ENCODE results near the gene USP6NL. TPM values are rescaled to one million over a fixed set of nuclear protein-coding genes. Genes with fewer than 3 reads are reported as not detected.

The USP6NL gene
- total RNA-seq, 2 donors from 2014 or later: 13.5 to 19.3 TPM

DNA sequence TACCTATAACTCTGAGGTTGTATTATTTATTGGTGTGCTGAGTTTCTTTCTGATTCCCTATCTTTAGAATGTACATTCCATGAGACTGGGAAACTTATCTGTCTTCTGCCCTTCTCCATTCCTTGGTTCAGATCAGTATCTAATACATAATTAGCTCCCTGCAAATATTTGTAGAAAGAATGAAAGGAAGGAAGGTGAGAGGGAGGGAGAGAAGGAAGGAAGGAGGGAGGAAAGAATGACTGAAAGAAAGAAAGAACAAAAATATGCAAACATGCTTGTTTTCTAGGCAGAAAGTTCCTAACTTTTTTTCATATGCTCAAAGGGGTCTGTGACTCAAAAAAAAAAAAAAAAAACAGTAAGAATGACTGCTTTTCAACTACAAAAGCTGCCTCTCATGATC, 3.9 kb upstream of the USP6NL start:
- no peak overlapping the region for H3K27ac ChIP-seq
- H3K4me3 ChIP-seq: no peak overlapping the region
- no peaks in the 10 kb centered on the region for H3K9me3 ChIP-seq

DNA sequence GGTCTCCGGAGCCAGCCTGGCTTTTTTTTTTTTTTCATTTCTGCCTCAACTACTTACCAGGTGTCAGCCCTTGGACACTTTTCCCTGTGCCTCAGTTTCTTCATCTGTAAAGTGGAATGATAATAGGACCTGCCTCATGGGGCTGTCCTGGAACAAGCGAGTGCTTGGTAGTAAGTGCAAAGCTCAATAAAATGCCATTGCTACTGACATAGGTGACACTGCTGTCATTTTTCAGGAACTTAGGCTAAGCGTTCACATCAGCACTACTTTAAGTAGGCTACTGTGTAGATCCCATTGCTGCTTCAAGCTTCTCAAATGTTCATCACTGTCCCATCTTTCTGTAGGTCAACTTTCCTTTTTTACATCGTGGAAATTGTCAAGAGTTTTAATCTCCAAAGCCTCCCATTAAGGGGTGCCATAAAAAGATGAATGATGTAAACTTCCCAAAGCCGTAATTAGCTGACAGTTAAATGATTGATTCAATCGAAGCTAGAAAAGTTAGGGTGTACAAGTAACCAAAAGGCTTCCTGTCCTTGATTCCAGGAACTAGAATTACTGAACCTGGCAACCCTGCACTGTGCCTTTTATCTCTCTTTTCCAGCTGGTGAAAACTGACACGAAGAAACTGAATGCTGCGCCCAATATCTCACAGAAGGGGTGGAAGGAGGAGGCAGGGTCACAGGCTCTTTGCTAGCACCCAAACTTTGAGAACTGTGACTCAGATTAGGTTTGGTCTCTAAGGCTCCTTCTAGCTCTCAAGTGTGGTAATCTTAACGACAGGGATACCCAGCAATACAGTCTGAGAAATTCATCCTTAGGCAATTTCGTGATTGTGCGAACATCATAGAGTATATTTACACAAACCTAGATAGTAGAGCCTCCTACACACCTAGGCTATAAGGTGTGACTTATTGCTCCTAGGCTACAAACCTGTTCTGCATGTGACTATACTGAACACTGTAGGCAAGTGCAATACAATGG, 861 bp upstream of the USP6NL start:
- Histone ChIP-seq H3K4me1 (no peaks in the 10 kb centered on the region), H3K27me3 (no peaks in the 10 kb centered on the region), H3K9me3 (no peaks in the 10 kb centered on the region), H3K4me3 (peak overlapping the region; percentile 74), H3K9ac (ENCODE audit: low read depth in 2 of 2, low read length in 2 of 2) (peak overlapping the region; percentile 82 to 94), H3K27ac (peak overlapping the region; percentile 86), H3K36me3 (no peaks in the 10 kb centered on the region)
- intact Hi-C loops (cut with DNase I): no loop called here
- DNase-seq: peak; percentile 25
- TF ChIP-seq, protein P1, sequence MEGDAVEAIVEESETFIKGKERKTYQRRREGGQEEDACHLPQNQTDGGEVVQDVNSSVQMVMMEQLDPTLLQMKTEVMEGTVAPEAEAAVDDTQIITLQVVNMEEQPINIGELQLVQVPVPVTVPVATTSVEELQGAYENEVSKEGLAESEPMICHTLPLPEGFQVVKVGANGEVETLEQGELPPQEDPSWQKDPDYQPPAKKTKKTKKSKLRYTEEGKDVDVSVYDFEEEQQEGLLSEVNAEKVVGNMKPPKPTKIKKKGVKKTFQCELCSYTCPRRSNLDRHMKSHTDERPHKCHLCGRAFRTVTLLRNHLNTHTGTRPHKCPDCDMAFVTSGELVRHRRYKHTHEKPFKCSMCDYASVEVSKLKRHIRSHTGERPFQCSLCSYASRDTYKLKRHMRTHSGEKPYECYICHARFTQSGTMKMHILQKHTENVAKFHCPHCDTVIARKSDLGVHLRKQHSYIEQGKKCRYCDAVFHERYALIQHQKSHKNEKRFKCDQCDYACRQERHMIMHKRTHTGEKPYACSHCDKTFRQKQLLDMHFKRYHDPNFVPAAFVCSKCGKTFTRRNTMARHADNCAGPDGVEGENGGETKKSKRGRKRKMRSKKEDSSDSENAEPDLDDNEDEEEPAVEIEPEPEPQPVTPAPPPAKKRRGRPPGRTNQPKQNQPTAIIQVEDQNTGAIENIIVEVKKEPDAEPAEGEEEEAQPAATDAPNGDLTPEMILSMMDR (IDR thresholded peaks at IDR 0.05): no peak

More for the DNA sequence above, 3.9 kb upstream of the USP6NL start:
- Histone ChIP-seq H3K9ac (ENCODE audit: low read depth in 2 of 2, low read length in 2 of 2) (no peak overlapping the region), H3K27me3 (no peaks in the 10 kb centered on the region), H3K4me1 (no peaks in the 10 kb centered on the region), H3K36me3 (no peaks in the 10 kb centered on the region)
- TF ChIP-seq, protein P1 (IDR thresholded peaks at IDR 0.05): no peak
- intact Hi-C loops (cut with DNase I): no loop called here
- no peak for DNase-seq

DNA sequence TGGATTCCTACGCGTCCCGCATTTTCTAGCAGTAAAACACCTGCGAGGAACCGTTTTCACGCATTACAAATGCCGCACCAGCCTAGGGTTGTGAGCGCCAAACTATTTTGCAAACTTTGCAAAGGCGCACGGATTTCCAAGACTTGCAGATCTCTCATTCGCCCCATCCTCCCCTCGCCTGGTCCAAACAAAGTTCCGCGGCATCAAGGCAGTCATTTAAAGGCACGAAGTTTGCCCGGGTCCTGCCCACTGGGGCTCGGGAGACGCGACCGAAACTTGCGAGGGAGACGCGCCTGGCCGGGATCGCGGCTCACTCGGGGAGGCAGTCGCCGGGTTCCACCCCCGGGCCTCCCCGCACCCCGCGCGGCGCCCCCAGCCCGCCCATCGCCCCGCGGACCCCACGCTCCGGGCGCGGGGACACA, 613 bp downstream of the USP6NL start:
- Histone ChIP-seq H3K27me3 (no peaks in the 10 kb centered on the region), H3K27ac (peak overlapping the region; percentile 86), H3K4me1 (no peaks in the 10 kb centered on the region), H3K9ac (ENCODE audit: low read depth in 2 of 2, low read length in 2 of 2) (peak overlapping the region; percentile 78 to 94), H3K36me3 (no peaks in the 10 kb centered on the region), H3K9me3 (no peaks in the 10 kb centered on the region), H3K4me3 (peak overlapping the region; percentile 74)
- intact Hi-C loops (cut with DNase I): no loop called here
- TF ChIP-seq, protein P1 (IDR thresholded peaks at IDR 0.05): no peak
- DNase-seq: peak; percentile 50

DNA sequence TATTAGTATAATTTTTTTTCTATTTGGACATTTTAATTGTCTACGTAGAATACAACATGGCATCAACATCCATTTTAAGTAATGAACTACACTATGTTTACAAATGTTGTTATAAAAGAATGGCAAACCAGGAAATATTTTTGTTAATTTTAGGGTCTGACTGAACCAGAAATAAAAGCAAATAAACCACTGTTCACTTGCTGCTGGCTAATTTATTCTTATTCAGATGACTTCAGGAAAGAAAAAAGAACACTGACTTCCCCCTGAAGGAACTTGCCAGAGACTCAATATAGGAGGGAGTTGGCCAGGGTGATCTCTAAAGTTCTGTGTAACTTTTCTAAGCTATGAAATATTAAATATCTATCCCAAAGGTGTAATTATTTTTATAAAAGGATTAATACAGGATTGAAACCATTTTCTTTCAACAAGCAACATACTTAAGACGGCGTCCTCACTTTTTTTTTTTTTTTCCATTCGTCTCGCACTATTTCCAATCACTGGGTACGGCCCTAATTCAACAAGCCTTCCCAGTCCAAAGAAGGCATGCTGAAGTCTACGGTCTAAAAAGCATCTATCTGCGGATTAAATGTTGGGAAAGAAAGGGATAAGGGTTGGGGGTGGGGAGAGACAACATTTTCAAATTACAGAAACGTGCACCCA, 1.2 kb downstream of the USP6NL start:
- Histone ChIP-seq H3K9ac (ENCODE audit: low read depth in 2 of 2, low read length in 2 of 2) (peak overlapping the region; percentile 78 to 94), H3K27me3 (no peaks in the 10 kb centered on the region), H3K4me3 (peak overlapping the region; percentile 74), H3K27ac (peak overlapping the region; percentile 86), H3K36me3 (no peaks in the 10 kb centered on the region), H3K9me3 (no peaks in the 10 kb centered on the region), H3K4me1 (no peaks in the 10 kb centered on the region)
- TF ChIP-seq, protein P1 (IDR thresholded peaks at IDR 0.05): no peak
- intact Hi-C loops (cut with DNase I): no loop called here
- DNase-seq: no peak

DNA sequence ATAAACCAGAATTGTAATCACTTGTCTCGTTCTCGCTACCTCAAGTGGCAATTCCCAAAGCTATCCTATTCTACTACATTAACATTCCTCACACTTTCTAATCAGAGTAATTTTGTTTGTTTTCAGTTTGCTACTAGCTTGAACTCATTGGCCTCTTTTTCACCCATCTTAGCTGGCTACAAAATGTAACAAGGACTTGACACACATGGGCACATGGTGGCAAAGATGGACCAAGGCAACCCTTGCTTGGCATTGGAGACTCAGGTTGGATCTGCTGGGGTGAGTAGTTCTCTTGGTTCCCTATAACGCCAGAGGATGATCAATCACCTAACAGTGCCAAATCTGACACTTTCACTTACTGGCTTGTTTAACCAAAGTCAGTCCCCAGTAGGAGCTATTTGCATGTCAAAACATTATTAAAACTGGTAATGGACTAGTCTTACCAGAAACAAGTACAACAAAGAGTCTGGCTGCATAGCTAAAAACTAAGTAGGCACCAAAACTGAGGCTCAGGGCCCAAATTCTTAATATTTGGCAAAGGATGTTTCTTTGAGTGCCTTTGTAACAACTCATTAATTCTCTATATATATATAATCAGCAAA, 1.9 kb downstream of the USP6NL start:
- intact Hi-C loops (cut with DNase I): loop anchor here (10.0 kb wide), 1 partner anchor 85 kb away; no protein-coding TSS in a partner anchor
- no peak overlapping the region for H3K4me3 ChIP-seq

More for the DNA sequence above, 1.9 kb downstream of the USP6NL start:
- Histone ChIP-seq H3K4me1 (no peaks in the 10 kb centered on the region), H3K9ac (ENCODE audit: low read depth in 2 of 2, low read length in 2 of 2) (no peak overlapping the region), H3K27ac (no peak overlapping the region), H3K9me3 (no peaks in the 10 kb centered on the region), H3K36me3 (no peaks in the 10 kb centered on the region), H3K27me3 (no peaks in the 10 kb centered on the region)
- no peak for DNase-seq
- TF ChIP-seq, protein P1 (IDR thresholded peaks at IDR 0.05): no peak

Data from colonic mucosa (tissue), 4 donors.